Tibial nerve (tissue), 4 donors: ENCODE results near the gene FAM236D. TPM values are rescaled to one million over a fixed set of nuclear protein-coding genes. Genes with fewer than 3 reads are reported as not detected.
"Not testable (repeated sequence)": the region's sequence is repeated elsewhere in the genome, so short reads cannot be mapped to it uniquely, and the experiment has no call there.

Source experiments
- DNase-seq, 2 donors: peaks; one replicate each; pipeline ENCODE4 v3.0.0-alpha.2; 2019; ENCODE audit warnings: low spot score in 2 of 2
- H3K27ac ChIP-seq, 4 donors: fragments of 200-600 bp; sonication (generic) in 3 of 4; one replicate each; pipeline ENCODE4 v1.5.1; 2017 to 2019; ENCODE audit warnings: mild to moderate bottlenecking in 1 of 4
- H3K27me3 ChIP-seq, 2 donors: fragments of 200-600 bp; sonication (generic) in 1 of 2; one replicate each; pipeline versions ENCODE4 v1.5.1 to v1.6.0; 2017 to 2019
- H3K36me3 ChIP-seq, 3 donors: fragments of 200-600 bp; sonication (generic); one replicate each; pipeline ENCODE4 v1.5.1; 2018 to 2019
- H3K4me1 ChIP-seq, 4 donors: fragments of 200-600 bp; sonication (generic) in 3 of 4; one replicate each; pipeline ENCODE4 v1.5.1; 2017 to 2019
- H3K4me3 ChIP-seq, 4 donors: fragments of 200-600 bp; sonication (generic) in 3 of 4; one replicate each; pipeline ENCODE4 v1.5.1; 2017 to 2019; ENCODE audit warnings: mild to moderate bottlenecking in 1 of 4, moderate library complexity in 1 of 4
- H3K9me3 ChIP-seq, 4 donors: fragments of 200-600 bp; sonication (generic) in 3 of 4; one replicate each; pipeline ENCODE4 v1.5.1; 2017 to 2019
- WGBS, 2 donors: methylation state at CpG; one replicate each; pipeline ENCODE4 v1.1.5; 2018; 5-methylcytosine and 5-hydroxymethylcytosine counted together
- total RNA-seq, 4 donors: library from RNA; depleted of rRNA; stranded (reverse); fragments of >200 nt; gene quantifications; one replicate each; pipeline ENCODE4 v1.1.0, GENCODE V29; 2016

Gene FAM236D
- total RNA-seq = not detected

DNA sequence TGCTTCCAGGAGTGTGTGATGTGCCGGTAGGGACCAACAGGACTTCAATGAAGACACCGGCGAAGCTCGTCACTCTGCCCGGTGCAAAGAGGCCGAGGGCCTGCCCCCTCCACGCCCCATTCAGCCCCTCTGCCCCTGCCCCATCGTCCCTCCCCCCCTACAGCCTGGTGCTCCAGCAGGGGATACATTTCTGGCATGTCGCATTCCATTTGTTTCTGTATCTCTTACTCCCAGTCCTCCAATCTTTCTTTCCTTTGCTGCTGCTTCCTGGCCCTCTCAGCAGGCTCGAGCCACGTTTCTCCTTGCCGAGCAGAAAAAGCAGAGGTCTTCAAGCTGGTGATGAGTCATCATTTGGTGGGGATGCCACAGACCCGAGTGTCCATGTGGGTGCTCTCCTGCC is at the start of gene FAM236D:
Gene FAM236D, minus strand, starts transcription at position 101 of the 400 bp plus-strand sequence. Its CDS starts 100 bp downstream, at position 1.
- H3K27ac ChIP-seq, DNase-seq, H3K36me3 ChIP-seq, H3K4me1 ChIP-seq, H3K27me3 ChIP-seq, H3K4me3 ChIP-seq, H3K9me3 ChIP-seq: not testable (repeated sequence)
- no CpG with 5 or more reads among the region's 13 CpGs for WGBS, 2 donors

DNA sequence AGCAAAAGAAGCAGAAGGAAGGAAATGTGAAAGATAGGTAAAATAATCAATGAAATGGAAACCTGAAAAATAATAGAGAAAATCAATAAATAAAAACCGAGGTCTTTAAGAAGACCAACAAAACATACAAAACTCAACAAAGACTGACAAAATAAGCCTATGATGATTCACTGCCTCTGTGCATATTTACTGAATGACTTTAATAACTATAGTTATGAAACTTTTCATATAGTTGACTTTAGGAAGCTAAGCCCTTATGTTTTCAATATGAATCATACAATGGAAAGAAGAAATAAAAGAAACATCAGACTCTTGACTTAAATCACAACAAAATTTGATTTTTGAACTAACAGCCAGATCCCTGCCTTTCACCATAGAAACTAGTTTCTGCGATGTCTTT is 29.5 kb upstream of the FAM236D start:
- not testable (repeated sequence) for H3K27ac ChIP-seq, H3K36me3 ChIP-seq, H3K27me3 ChIP-seq, H3K9me3 ChIP-seq, H3K4me1 ChIP-seq, DNase-seq, H3K4me3 ChIP-seq
- no CpG with 5 or more reads among the region's 2 CpGs for WGBS, 2 donors

DNA sequence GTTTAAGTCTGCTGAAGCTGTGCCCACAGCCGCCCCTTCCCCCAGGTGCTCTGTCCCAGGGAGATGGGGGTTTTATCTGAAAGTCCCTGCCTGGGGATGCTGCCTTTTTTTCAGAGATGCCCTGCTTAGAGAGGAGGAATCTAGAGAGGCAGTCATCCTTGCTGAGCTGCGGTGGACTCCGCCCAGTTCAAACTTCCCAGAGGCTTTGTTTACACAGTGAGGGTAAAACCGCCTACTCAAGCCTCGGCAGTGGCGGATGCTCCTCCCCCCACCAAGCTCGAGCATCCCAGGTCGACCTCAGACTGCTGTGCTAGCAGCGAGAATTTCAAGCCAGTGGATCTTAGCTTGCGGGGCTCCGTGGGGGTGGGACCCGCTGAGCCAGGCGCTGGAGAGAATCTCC is 22.7 kb upstream of the FAM236D start:
- not testable (repeated sequence) for H3K27ac ChIP-seq, H3K4me3 ChIP-seq, H3K9me3 ChIP-seq, H3K27me3 ChIP-seq, H3K4me1 ChIP-seq, H3K36me3 ChIP-seq, DNase-seq
- whole genome bisulfite sequencing, 2 donors = no CpG with 5 or more reads among the region's 13 CpGs

DNA sequence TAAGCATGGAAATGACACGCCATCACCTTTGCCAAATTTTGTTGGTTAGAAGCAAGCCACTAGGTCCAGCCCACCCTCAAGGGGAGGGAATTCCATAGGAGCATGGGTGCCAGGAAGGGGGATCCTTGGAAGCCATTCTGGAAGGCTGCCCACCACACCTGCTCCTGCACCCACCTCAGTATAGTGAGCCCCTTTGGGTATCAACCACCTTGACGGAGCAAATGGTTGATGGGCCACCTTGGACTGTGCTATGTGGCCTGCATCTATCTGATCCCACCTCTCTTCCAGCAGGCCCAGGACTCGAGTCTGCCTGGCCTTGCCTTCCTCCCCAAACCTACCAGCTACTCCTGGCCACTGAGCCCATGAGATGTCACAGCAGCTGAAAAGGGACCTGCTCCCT is 17.6 kb downstream of the FAM236D start:
- not testable (repeated sequence) for DNase-seq, H3K4me3 ChIP-seq, H3K9me3 ChIP-seq, H3K4me1 ChIP-seq, H3K27me3 ChIP-seq, H3K27ac ChIP-seq, H3K36me3 ChIP-seq
- 80% methylated on average over 1 of the region's 3 CpGs; no CpG with 5 or more reads in 1 of the 2 donors for WGBS, 2 donors

DNA sequence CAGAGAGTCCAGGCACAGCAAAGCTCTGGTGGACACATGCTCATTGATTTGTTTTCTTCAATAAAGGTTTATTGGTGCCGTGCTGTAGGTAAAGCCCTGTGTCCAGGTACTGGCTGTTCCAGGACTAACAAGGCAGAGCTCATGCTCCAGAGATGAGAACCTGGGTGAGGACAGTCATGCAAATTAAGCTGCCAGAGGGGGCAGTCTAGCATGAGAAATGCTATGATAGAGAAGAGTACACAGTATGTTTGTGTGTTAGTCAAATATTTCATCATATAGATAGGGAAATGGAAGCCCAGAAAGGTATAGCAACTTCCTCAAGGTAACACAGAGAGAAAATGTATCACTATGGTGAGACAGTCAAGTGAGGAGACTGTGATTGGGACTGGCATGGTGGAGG is 19.9 kb downstream of the FAM236D start:
- not testable (repeated sequence) for H3K9me3 ChIP-seq, H3K4me3 ChIP-seq, DNase-seq, H3K36me3 ChIP-seq, H3K4me1 ChIP-seq, H3K27me3 ChIP-seq, H3K27ac ChIP-seq
- WGBS, 2 donors = no CpG with 5 or more reads among the region's 1 CpG

DNA sequence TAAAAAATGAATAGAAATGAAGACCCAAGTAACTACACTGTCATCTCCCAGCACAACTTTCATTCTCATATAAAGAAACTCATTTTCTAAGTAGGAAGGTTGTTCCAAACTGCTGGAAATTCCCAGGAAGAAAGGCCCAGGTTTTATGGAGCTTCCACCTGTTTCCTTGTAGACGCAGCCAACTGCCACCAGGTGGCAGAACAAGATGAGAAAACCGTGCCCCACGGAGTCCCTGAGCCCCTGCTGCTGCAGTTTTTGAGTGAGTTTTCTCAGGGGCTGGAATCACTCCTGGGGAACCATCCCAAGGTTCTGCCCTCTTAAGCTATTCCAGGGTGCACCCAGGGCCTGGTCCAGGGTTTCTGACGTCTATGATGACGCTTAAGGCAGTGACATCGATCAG is 24.0 kb downstream of the FAM236D start:
- H3K36me3 ChIP-seq, H3K4me1 ChIP-seq, H3K9me3 ChIP-seq, H3K27ac ChIP-seq, H3K4me3 ChIP-seq, DNase-seq, H3K27me3 ChIP-seq: not testable (repeated sequence)
- WGBS, 2 donors = no CpG with 5 or more reads among the region's 6 CpGs

DNA sequence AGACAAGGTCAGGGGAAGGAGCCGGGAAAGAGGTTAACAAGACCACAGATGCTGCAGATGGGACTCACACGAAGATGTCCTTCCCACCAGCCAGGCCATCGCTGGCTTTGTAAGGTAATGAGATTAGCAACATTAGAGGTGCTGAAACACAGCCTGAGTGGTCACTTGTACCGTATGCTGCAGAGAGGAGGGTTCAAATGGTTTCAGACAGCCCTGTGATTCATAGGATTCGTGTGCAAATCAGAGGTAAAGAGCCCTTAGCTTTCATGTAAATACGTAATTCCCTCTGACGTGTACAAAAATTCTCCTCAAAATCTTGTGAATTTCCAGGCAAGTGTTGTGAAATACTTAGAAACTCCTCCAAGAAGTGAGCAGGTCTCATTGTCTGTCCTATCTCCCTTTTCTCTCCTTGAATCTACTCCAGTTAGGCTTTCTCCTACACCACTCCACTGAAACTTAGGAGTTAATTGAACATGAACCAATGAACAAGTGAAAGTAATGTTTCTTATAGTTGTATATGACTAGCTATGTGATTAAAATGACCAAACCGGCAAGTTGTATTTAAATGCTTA is 24.6 kb downstream of the FAM236D start:
- not testable (repeated sequence) for DNase-seq, H3K27me3 ChIP-seq, H3K4me1 ChIP-seq, H3K9me3 ChIP-seq, H3K36me3 ChIP-seq, H3K4me3 ChIP-seq, H3K27ac ChIP-seq
- WGBS, 2 donors = no CpG with 5 or more reads among the region's 8 CpGs

DNA sequence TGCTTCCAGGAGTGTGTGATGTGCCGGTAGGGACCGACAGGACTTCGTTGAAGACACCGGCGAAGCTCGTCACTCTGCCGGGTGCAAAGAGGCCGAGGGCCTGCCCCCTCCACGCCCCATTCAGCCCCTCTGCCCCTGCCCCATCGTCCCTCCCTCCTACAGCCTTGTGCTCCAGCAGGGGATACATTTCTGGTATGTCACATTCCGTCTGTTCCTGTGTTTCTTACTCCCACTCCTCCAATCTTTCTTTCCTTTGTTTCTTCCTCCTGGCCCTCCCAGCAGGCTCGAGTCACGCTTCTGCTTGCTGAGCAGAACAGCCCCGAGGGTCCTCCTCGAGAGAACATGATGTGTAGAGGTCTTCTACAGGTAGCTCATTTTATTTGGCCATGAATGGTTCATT is 25.4 kb downstream of the FAM236D start, which contains the start of gene FAM236B:
Gene FAM236B, minus strand, starts transcription at position 101 of the 400 bp plus-strand sequence. Its CDS starts 100 bp downstream, at position 1.
- not testable (repeated sequence) for H3K27me3 ChIP-seq, H3K36me3 ChIP-seq, H3K27ac ChIP-seq, H3K9me3 ChIP-seq, H3K4me3 ChIP-seq, DNase-seq, H3K4me1 ChIP-seq
- no CpG with 5 or more reads among the region's 15 CpGs for WGBS, 2 donors

DNA sequence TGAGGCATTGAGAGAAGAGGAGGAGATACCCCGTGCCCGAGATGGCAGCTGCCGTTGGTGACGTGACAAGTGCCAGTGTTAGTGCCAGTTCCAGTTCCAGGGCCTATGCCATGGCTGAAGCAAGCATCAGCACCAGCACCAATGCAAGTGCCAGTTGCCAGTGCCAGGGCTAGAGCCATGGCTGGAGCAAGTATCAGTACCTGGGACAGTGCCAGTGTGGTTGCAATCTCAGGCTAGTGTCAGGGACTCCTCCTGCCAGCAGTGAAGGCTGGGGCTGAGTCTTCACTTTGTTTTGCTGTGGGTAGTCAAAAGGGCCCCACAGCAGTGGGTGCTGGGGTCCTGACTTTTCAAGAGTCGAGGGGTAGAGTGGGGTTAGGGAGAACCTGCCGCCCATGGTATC is 29.9 kb downstream of the FAM236D start:
- no CpG with 5 or more reads among the region's 6 CpGs for WGBS, 2 donors
- H3K4me1 ChIP-seq, H3K27me3 ChIP-seq, H3K9me3 ChIP-seq, DNase-seq, H3K36me3 ChIP-seq, H3K4me3 ChIP-seq, H3K27ac ChIP-seq: not testable (repeated sequence)

DNA sequence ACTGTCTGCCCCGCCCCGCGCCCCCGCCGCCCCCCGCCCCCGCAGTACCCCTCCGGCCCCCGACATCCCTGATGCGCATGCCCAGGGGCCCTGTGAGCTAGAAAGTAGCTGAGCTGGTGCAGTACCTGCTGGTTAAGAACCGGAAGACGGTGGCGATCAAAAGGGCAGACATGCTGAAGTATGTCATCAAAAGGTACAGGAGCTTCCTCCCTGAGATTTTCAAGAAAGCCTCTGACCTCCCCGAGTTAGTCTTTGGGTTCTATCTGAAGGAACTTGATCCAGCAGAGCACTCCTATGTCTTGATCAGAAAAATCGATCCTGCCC is 30.6 kb downstream of the FAM236D start:
- not testable (repeated sequence) for H3K9me3 ChIP-seq, H3K4me3 ChIP-seq, H3K4me1 ChIP-seq, H3K36me3 ChIP-seq, DNase-seq, H3K27ac ChIP-seq, H3K27me3 ChIP-seq
- no CpG with 5 or more reads among the region's 15 CpGs for WGBS, 2 donors

DNA sequence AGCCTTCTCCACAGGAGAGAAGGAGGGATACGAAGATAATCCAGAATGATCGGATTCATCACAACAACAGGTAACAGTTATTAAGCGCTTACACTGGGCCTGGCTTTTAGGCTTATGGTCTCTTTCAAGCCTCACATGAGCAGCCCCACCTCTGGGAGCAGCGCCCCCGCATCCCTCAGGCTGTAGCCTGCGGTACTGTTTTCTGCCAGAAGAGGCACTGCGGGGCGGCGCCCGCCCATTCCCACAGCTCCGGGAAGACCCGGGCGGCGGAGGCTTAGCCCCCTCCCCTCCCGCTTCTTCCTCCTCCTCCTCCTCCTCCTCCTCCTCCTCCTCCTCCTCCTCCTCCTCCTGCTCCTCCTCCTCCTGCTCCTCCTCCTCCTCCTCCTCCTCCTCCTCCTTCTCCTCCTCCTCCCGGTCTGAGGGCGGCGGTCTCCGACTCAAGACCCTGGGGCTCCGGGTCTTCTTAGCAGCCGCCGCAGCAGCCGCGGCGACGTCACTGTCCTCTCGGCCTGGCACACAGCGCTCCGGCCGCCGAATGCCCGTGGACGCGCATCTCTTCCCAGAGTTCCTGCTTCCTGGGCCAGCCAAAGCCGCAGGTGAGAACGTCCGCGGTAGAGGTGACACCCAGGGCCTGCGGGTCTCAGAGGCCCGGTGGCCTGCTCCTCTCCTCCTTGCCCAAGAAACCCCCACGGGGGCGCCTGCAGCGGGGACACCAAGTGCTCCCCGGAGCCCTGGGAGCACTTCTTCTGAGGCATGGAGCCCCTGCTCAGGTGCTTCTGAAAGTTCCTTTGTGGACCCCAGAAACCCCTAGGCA is 31.1 kb downstream of the FAM236D start, which contains the start of gene DMRTC1B:
Gene DMRTC1B, plus strand, starts transcription at position 238 of the 814 bp plus-strand sequence. CDS start 68,246 bp downstream, outside the sequence.
- not testable (repeated sequence) for H3K36me3 ChIP-seq, H3K9me3 ChIP-seq, H3K4me1 ChIP-seq, H3K27ac ChIP-seq, H3K4me3 ChIP-seq, H3K27me3 ChIP-seq, DNase-seq
- WGBS, 2 donors = no CpG with 5 or more reads among the region's 44 CpGs

DNA sequence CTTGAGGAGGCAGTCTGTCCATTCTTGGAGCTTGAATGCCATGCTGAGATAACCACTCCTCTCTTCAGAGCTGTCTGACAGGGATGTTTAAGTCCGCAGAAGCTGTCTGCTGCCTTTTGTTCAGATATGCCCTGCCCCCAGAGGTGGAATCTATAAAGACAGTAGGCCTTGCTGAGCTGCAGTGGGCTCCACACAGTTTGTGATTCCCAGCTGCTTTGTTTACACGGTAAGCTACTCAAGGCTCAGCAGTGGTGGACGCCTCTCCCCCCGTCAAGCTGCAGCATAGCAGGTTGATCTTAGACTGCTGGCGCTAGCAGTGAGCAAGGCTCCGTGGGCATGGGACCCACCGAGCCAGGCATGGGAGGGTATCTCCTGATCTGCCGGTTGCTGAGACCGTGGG is 47.6 kb downstream of the FAM236D start:
- DNase-seq, H3K4me1 ChIP-seq, H3K27me3 ChIP-seq, H3K36me3 ChIP-seq, H3K27ac ChIP-seq, H3K4me3 ChIP-seq, H3K9me3 ChIP-seq: not testable (repeated sequence)
- no CpG with 5 or more reads among the region's 9 CpGs for WGBS, 2 donors
